Panc1 (cell line): ENCODE results near the gene CRNKL1.

ENCODE experiments used
- CTCF ChIP-seq: fragments of 450-650 bp; IDR thresholded peaks from 2 replicates; pipeline ENCODE4 v1.5.1; 2017; ENCODE audit warnings: mild to moderate bottlenecking
- REST ChIP-seq, 2 experiments: IDR thresholded peaks; 2 replicates each; pipeline ENCODE4 v1.6.1; 2011 to 2012; ENCODE audit warnings: low read depth in 2 of 2, control low read depth in 1 of 2, low read length in 1 of 2, mild to moderate bottlenecking in 1 of 2, moderate library complexity in 1 of 2; ENCODE audit not compliant: insufficient read depth in 1 of 2
- SIN3A ChIP-seq: IDR thresholded peaks from 2 replicates; pipeline ENCODE4 v1.6.1; 2012; ENCODE audit warnings: low read depth, mild to moderate bottlenecking, low read length, moderate library complexity, borderline replicate concordance; ENCODE audit not compliant: insufficient read depth

DNA sequence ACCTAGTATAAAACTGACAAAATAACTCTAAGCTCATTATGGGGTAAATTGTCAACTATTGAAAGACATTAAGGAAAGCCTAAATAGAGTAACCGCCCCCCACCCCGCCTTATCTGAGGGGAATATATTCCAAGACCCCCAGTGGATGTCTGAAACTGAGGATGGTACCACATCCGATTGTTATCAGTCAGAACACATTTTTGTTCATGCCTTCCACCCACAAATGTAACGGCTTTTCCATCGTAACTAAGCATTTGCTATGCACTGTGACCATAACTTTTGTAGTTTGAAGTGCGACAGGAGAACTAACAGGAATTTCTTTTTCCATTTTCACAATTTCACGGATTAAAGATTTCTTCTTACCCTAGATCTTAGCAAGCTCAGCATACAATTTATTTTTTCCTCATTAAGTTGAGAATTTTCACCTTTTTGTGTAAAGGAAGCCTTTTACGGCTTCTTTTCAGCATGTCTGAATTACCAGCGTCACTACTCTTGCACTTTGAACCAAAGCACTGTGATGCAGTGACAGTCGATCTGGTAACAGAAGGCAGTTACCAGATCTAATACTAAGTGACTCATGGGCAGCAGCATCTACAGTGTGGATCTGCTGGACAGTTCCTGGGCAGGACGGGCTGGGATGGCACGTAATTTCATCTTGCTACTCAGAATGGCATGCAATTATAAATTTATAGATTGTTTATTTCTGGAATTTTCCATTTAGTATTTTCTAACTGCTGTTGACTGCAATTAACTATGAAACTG is 11.9 kb upstream of the CRNKL1 start:
- peak; percentile 16 to 55; a peak in 1 of 4 replicates for TF ChIP-seq REST (IDR thresholded peaks at IDR 0.05; ENCODE audit: insufficient read depth in 1 of 2, low read depth in 2 of 2, low read length in 1 of 2)
- TF ChIP-seq CTCF: no peak
- no peak for TF ChIP-seq SIN3A
